AG04450 (cell line): ENCODE results near the gene C22orf31. TPM values are rescaled to one million over a fixed set of nuclear protein-coding genes. Genes with fewer than 3 reads are reported as not detected.
"Not testable (repeated sequence)": the region's sequence is repeated elsewhere in the genome, so short reads cannot be mapped to it uniquely, and the experiment has no call there.

Experiments used
- CTCF ChIA-PET: fragments of 300-600, 350-600 bp; formaldehyde crosslinking; extraction: SDS; loops from one replicate; lab custom pipeline; 2022; ENCODE audit warnings: antibody characterized with exemption, inconsistent platforms; lab: Charles Lee
- POLR2A ChIA-PET: fragments of 350-600 bp; formaldehyde crosslinking; extraction: SDS; loops from one replicate; lab custom pipeline; 2021; ENCODE audit warnings: antibody characterized with exemption, inconsistent platforms; lab: Yijun Ruan, JAX
- DNase-seq: peaks from one replicate; pipeline ENCODE4 v3.0.0-alpha.2; 2011; ENCODE audit warnings: low read depth, low spot score
- H3K27ac ChIP-seq: one replicate; pipeline ENCODE4 v1.5.1; 2012; ENCODE audit warnings: low read depth, low read length, control low read depth
- H3K27me3 ChIP-seq: one replicate; pipeline ENCODE4 v1.6.0; 2012; ENCODE audit warnings: low read length; ENCODE audit not compliant: control insufficient read depth, insufficient read depth
- H3K4me3 ChIP-seq: 2 replicates; pipeline ENCODE4 v1.5.1; 2011; ENCODE audit warnings: mild to moderate bottlenecking, low read depth, low read length, control low read depth
- H3K9me3 ChIP-seq: 2 replicates; pipeline ENCODE4 v1.5.1; 2012; ENCODE audit warnings: low read length; ENCODE audit not compliant: control insufficient read depth, insufficient read depth
- polyA plus RNA-seq: library from polyadenylated mRNA; depleted of rRNA; stranded (reverse); fragments of >200 nt; gene quantifications from 2 replicates; pipeline ENCODE4 v1.2.3, GENCODE V29; 2011
- TF ChIP-seq, protein P1 (sequence below): IDR thresholded peaks from 2 replicates; pipeline ENCODE4 v1.5.1; 2011; ENCODE audit warnings: low read depth, low read length, control low read depth, inconsistent platforms

C22orf31 gene
- polyA plus RNA-seq, 1 experiment = 0.11 TPM

DNA sequence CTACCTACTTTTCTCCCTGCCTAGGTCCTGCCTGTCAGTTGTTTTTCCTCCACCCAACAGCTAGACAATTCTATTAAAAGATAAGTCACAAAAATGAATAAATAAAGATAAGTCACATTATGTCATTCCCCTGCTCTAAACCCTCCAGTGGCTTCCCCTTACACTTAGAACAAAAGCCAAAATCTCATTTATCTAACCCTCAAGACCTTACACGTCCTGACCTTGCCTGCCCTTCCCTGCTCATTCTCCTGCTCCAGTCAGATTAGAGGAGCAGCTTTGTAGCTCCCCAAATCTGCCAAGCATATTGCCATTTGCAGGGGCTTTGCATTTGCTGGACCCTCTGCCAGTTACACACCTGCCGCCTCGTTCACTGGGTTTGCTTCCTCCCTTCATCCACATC is 27.9 kb upstream of the C22orf31 start:
- TF ChIP-seq, protein P1, sequence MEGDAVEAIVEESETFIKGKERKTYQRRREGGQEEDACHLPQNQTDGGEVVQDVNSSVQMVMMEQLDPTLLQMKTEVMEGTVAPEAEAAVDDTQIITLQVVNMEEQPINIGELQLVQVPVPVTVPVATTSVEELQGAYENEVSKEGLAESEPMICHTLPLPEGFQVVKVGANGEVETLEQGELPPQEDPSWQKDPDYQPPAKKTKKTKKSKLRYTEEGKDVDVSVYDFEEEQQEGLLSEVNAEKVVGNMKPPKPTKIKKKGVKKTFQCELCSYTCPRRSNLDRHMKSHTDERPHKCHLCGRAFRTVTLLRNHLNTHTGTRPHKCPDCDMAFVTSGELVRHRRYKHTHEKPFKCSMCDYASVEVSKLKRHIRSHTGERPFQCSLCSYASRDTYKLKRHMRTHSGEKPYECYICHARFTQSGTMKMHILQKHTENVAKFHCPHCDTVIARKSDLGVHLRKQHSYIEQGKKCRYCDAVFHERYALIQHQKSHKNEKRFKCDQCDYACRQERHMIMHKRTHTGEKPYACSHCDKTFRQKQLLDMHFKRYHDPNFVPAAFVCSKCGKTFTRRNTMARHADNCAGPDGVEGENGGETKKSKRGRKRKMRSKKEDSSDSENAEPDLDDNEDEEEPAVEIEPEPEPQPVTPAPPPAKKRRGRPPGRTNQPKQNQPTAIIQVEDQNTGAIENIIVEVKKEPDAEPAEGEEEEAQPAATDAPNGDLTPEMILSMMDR = no peak
- H3K9me3 ChIP-seq = no peaks in the 10 kb centered on the region
- no peak for DNase-seq
- ChIA-PET CTCF (no interaction called here), POLR2A (interaction anchor here (1.0 kb wide), 1 partner anchor 28 kb away, joined by 3 read pairs; no protein-coding TSS in a partner anchor)
- H3K4me3 ChIP-seq = no peak overlapping the region
- no peak overlapping the region for H3K27ac ChIP-seq
- H3K27me3 ChIP-seq = peaks cover 3% of the 10 kb centered on the region

DNA sequence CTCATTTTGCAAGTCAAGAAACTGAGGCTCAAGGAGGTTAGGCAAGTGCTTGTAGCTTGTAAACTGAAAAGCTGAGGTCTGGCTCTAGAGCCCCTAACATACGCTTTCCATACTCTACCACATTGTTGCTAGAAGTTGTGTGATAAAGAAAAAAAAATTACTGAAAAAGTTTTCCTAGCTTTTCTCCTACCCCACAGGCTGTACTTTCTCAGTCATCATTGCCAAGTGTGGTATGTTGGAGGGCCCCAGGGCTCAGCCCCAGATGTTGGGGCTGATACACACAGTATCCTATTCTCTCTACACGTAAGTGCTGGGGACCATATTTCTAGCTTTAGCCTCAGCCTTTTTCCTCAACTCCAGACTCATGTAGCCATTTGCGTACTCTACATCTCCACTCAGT is 27.2 kb upstream of the C22orf31 start:
- H3K27ac ChIP-seq = no peak overlapping the region
- TF ChIP-seq, protein P1 = no peak
- H3K9me3 ChIP-seq = no peaks in the 10 kb centered on the region
- no peak overlapping the region for H3K4me3 ChIP-seq
- ChIA-PET CTCF (interaction anchor here (0.6 to 1.2 kb wide), 3 partner anchors 10 to 65 kb away, joined by 3 to 6 read pairs (median 3); no protein-coding TSS in a partner anchor), POLR2A (interaction anchor here (1.0 kb wide), 1 partner anchor 28 kb away, joined by 3 read pairs; no protein-coding TSS in a partner anchor)
- no peak for DNase-seq
- peaks cover 3% of the 10 kb centered on the region for H3K27me3 ChIP-seq

DNA sequence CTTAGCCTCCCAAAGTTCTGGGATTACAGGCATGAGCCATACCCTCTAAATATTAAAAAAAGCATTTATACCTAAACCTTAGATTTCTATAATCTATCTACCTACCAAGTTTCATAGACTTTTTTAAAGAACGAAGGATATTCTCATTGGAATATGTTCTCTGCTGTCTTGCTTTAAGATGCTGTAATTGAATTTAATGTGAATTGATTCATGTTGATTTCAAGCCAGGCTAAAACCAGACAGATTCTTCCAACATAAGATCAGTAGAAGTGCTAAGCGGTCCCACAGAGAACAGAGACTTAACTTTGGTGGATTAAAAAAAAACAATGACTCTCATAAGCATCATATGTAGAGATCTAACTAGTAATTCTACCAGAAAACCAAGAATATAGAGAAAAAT is 25.4 kb upstream of the C22orf31 start:
- Histone ChIP-seq H3K4me3 (no peak overlapping the region), H3K27ac (no peak overlapping the region), H3K27me3 (peaks cover 3% of the 10 kb centered on the region), H3K9me3 (no peaks in the 10 kb centered on the region)
- CTCF ChIA-PET = interaction anchor here (0.7 kb wide), 1 partner anchor 272 kb away, joined by 4 read pairs; no protein-coding TSS in a partner anchor
- TF ChIP-seq, protein P1 = no peak
- no peak for DNase-seq
- POLR2A ChIA-PET = interaction anchor here (0.6 kb wide), 1 partner anchor 24 kb away, joined by 3 read pairs; no protein-coding TSS in a partner anchor

DNA sequence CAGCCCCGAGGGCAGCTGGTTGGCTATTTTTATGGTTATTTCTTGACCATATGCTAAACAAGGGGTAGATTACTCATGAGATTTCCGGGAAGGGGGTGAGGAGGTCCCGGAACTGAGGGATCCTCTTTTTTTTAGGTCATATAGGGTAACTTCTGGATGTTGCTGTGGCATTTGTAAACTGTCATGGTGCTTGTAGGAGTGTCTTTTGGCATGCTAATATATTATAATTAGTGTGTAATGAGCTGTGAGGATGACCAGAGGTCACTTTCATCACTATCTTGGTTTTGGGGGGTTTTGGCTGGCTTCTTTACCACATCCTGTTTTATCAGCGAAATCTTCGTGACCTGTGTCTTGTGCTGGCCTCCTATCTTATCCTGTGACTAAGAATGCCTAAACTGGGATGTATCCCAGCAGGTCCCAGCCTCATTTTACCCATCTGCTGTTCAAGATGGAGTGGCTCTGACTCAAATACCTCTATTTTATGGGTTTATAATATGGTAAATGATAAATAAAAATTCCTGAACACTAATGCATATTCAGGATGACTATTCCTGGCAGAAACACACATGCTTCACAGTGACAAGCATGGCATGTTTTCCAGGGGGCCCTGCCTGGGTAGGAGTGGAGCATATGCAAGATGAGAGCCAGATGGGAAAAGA is 22.4 kb upstream of the C22orf31 start:
- H3K9me3 ChIP-seq = no peaks in the 10 kb centered on the region
- H3K27me3 ChIP-seq = peaks cover 2% of the 10 kb centered on the region
- H3K4me3 ChIP-seq = no peak overlapping the region
- CTCF ChIA-PET = interaction anchor here (0.9 kb wide), 1 partner anchor 11 kb away, joined by 3 read pairs; no protein-coding TSS in a partner anchor
- DNase-seq = no peak
- H3K27ac ChIP-seq = no peak overlapping the region
- TF ChIP-seq, protein P1 = no peak
- POLR2A ChIA-PET = no interaction called here

DNA sequence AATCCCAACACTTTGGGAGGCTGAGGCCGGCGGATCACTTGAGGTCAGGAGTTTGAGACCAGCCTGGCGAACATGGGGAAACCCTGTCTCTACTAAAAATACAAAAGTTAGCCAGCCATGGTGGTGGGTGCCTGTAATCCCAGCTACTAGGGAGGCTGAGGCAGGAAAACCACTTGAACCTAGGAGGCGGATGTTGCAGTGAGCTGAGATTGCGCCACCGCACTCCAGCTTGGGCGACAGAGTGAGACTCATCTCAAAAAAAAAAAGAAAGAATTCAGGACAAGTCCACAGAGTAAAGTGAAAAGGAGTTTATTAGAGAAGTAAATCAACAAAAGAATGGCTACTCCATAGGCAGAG is 21.9 kb upstream of the C22orf31 start:
- H3K27me3 ChIP-seq, H3K4me3 ChIP-seq, H3K9me3 ChIP-seq, H3K27ac ChIP-seq, CTCF ChIA-PET, POLR2A ChIA-PET, DNase-seq: not testable (repeated sequence)
